HG02840 (cell line): ENCODE data around the gene TUBB4B.

Source experiments
- ATAC-seq: cut with Tn5 transposase; IDR thresholded peaks from one replicate; pipeline ENCODE4 v1.9.1; 2021; ENCODE audit warnings: mild to moderate bottlenecking, moderate library complexity, moderate number of reproducible peaks; ENCODE audit not compliant: unreplicated experiment, low FRiP score

The TUBB4B gene

GRCh38 chr9:137280474-137281344, 39.6 kb downstream of the TUBB4B start:
- ATAC-seq = no peak

- ATAC-seq = no peak
Measured at GRCh38 chr9:137281345-137282116, 40.4 kb downstream of the TUBB4B start.

DNA sequence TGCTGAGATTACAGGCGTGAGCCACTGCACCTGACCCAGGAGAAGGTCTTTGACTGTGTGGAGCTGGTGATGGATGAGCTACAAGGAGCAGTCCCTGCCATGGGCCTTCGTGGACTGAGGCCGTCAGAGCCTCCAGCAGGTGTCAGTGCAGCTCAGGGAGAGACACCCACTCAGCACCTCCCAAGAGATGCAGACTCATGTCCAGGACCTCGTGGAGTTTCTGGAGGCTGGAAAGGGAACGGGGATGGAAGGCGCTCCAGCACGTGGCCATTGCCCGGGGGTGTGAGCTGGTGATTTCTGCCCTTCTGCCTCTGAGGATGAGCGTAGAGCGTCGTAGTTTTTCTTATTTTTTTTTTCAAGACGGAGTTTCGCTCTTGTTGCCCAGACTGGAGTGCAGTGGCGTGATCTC, 45.9 kb downstream of the TUBB4B start:
- ATAC-seq = no peak

DNA sequence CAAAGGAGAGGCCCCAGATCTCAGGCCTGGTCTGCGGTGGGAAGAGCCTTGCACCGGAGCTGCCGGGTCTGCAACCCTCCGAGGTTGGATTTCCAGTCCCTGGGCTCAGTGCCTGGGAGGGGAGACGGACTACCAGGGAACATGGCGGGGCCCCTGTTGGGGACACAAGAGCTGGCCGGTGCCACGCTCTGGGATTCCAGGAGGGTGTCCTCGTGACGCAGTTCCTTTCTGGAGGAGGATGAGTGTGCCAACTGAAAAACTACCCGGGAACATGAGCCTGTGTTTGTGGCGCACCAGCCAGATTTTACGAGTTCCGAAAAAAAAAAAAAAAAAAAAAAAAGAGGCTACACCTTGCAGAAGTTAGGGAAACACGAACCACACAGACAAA, 52.0 kb downstream of the TUBB4B start:
- ATAC-seq = no peak
